Activated naive CD4-positive, alpha-beta T cell treated with anti-CD3 and anti-CD28 coated beads, Interleukin-2, amount 50 U/mL, for 72 hours (primary cell): ENCODE measurements around the gene DNAJB6. TPM values are rescaled to one million over a fixed set of nuclear protein-coding genes. Genes with fewer than 3 reads are reported as not detected.

ENCODE experiments used
- ATAC-seq, 2 donors: fragments of 150-1000 bp; cut with Tn5 transposase; 2 replicates each; pipeline ENCODE4 v1.10.0; 2021; ENCODE audit warnings: mild to moderate bottlenecking in 2 of 2, moderate library complexity in 2 of 2
- DNase-seq, 2 donors: peaks; one replicate each; pipeline ENCODE4 v3.0.0; 2021 to 2022; ENCODE audit warnings: low spot score in 2 of 2
- H3K27ac Mint-ChIP-seq, 2 donors: one replicate each; pipeline ENCODE4 v1.8.0; 2022; ENCODE audit warnings: mild to moderate bottlenecking in 2 of 2, mixed read lengths in 2 of 2
- H3K36me3 Mint-ChIP-seq, 2 donors: one replicate each; pipeline ENCODE4 v1.8.0; 2022; ENCODE audit warnings: mixed read lengths in 2 of 2
- H3K9me3 Mint-ChIP-seq, 2 donors: one replicate each; pipeline ENCODE4 v1.8.0; 2022; ENCODE audit warnings: mixed read lengths in 2 of 2
- total RNA-seq, 2 donors: library from RNA; stranded (reverse); gene quantifications; one replicate each; pipeline ENCODE4 v1.2.3, GENCODE V29; 2022

DNAJB6 gene
- total RNA-seq, 2 donors from 2014 or later, result 71.7 to 74.9 TPM

- peaks cover 8 to 21% of the 10 kb centered on the region in 2 donors for H3K36me3 Mint-ChIP-seq
- ATAC-seq (no peak), DNase-seq (no peak)
- peaks cover 0 to 4% of the 10 kb centered on the region in 2 donors for H3K9me3 Mint-ChIP-seq
- H3K27ac Mint-ChIP-seq, result no peak overlapping the region
Measured at GRCh38 chr7:157378390-157378789, 41.6 kb downstream of the DNAJB6 start.

- Mint-ChIP-seq H3K36me3 (peaks cover 5 to 10% of the 10 kb centered on the region in 2 donors), H3K27ac (peak overlapping the region in 1 of 2 donors; percentile 67)
- ATAC-seq, result no peak
Measured at GRCh38 chr7:157379493-157379892, 42.7 kb downstream of the DNAJB6 start.

DNA sequence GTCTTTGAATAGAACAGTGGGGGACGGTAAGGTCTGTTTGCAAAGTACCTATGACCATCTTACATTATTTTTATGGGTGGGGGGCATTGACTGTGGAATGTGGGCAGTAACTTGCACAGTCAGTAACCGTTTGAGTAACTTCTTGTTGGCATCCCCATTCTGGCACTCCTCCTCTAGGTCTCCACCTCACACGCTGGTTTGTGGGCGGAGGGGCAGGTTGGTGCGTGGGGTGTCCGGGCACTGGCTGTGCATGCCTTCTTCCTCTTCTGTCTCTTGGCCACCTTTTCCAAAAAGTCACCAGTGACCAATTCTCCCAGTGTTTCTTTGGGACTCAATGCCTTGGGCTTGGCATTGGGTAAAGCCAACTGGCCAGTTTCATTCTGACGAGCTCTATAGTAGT lies 43.6 kb downstream of the DNAJB6 start:
- ATAC-seq (no peak), DNase-seq (no peak)
- H3K27ac Mint-ChIP-seq, result peak overlapping the region in 1 of 2 donors; percentile 67
- H3K9me3 Mint-ChIP-seq, result no peaks in the 10 kb centered on the region
- H3K36me3 Mint-ChIP-seq, result peaks cover 0 to 4% of the 10 kb centered on the region in 2 donors

More at GRCh38 chr7:157379493-157379892, 42.7 kb downstream of the DNAJB6 start:
- H3K9me3 Mint-ChIP-seq, result no peaks in the 10 kb centered on the region
- no peak for DNase-seq

- Mint-ChIP-seq H3K27ac (no peak overlapping the region), H3K36me3 (peaks cover 4 to 16% of the 10 kb centered on the region in 2 donors), H3K9me3 (no peaks in the 10 kb centered on the region)
- no peak for ATAC-seq
- DNase-seq, result no peak
Measured at GRCh38 chr7:157383868-157384267, 47.1 kb downstream of the DNAJB6 start.

DNA sequence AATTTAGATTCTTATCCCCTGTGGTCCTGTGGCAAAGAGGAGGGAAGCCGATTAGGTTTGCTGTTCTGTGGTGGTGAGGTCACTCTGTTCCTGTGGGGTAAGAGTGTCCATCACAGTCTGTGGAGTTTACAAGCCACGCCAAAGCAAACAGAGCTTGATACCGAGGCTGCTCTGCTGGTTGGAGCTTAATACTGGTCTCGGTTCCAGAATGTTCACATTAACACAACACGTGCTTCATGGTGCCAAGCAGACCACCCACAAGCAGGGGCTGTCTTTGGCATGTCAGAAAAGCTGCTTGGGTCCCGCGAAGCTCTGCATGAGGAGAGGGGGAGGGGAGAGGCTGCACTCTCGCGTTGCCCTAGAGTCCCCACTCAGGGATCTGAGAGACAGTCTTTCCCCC lies 47.5 kb downstream of the DNAJB6 start:
- no peak overlapping the region for H3K27ac Mint-ChIP-seq
- H3K36me3 Mint-ChIP-seq, result peaks cover 4 to 20% of the 10 kb centered on the region in 2 donors
- no peaks in the 10 kb centered on the region for H3K9me3 Mint-ChIP-seq
- ATAC-seq, result no peak
- DNase-seq, result no peak

DNA sequence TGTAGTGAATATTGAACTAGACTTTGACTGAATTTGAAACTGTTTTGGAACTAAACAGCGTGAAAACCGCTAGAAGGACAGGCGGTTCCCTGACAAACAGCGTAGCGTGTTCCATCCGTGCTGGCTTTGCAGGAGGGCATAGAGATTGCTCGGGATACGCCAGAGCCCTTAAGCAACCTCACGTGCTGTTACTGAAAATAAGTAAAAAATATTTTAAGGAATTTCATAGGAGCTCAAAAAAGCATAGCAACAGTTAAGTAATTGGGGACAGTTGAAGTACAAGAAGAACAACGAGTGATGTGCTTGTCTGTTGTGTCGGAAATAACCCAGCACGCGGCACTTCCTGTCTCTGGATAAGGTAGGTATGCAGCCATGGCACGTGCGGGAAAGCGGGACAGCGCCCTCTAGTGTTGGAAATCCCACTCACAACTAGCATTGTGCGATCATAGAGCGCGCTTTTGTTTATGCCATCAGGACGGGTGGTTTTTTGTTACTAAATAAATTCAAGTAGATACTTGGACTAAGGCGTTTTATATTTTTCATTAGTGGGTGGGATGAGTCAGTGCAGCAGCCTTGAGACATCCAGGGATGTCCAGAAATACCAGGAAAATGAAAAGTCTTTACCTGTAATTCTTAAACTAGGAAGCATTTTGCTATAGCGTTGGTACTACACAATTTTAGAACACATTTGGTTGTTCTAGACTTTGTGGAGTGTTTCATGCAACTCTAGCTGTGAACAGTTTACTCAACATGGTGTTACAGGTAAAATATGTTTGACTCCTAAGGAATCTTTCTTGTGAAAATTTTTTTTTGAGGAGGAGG lies 50.4 kb downstream of the DNAJB6 start:
- DNase-seq (peak; percentile 71 to 87), ATAC-seq (peak; percentile 87 to 88)
- Mint-ChIP-seq H3K36me3 (peaks cover 11 to 24% of the 10 kb centered on the region in 2 donors), H3K9me3 (no peaks in the 10 kb centered on the region), H3K27ac (peak overlapping the region; percentile 61 to 81)

GRCh38 chr7:157388301-157388700 lies 51.5 kb downstream of the DNAJB6 start:
- H3K36me3 Mint-ChIP-seq, result peaks cover 11 to 24% of the 10 kb centered on the region in 2 donors
- H3K9me3 Mint-ChIP-seq, result no peaks in the 10 kb centered on the region
- ATAC-seq, result no peak
- no peak overlapping the region for H3K27ac Mint-ChIP-seq
- no peak for DNase-seq

DNA sequence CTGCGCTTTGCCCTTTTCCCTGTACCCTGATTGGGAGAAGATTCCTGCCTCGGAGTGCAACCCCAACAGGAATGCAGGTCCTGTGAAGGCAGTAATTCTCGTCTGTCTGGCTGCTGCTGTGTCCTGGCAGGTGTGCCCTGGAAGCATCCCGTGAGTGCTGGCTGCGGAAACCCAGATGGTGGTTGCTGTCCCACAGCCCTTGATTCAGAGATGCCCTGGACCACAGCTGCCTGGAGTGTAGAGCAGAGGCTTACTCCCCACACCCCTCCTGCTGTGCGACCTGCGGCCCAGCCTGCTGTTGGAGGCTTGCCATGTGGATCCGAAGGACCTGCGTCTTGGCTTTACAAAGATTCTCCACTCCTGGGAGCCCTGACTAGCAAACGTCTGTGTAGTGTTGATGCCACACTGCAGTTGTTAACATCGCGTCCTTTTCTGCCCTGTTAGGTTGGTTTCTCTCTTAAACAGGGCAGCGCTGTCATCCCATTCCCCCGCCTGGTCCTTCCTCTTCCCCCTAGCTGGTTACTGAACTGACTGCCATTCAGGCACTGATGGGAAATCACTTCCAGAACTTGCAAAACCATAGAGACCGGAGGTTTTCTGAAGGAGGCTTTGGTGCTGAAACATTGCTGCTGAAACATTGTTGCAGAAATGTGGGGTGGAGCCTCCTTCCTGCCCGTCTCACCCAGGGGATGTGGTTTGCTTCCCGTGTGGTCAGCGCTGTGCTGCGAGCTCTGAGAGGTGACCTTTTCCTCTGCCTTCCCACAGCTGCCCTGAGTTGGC lies 53.3 kb downstream of the DNAJB6 start:
- DNase-seq (no peak), ATAC-seq (peak in 1 of 2 donors; percentile 84)
- no peaks in the 10 kb centered on the region for H3K9me3 Mint-ChIP-seq
- no peak overlapping the region for H3K27ac Mint-ChIP-seq
- H3K36me3 Mint-ChIP-seq, result peaks cover 11 to 24% of the 10 kb centered on the region in 2 donors

- DNase-seq, result no peak
- Mint-ChIP-seq H3K36me3 (peaks cover 11 to 22% of the 10 kb centered on the region in 2 donors), H3K9me3 (no peaks in the 10 kb centered on the region), H3K27ac (no peak overlapping the region)
- no peak for ATAC-seq
Measured at GRCh38 chr7:157391036-157391710, 54.4 kb downstream of the DNAJB6 start.

DNA sequence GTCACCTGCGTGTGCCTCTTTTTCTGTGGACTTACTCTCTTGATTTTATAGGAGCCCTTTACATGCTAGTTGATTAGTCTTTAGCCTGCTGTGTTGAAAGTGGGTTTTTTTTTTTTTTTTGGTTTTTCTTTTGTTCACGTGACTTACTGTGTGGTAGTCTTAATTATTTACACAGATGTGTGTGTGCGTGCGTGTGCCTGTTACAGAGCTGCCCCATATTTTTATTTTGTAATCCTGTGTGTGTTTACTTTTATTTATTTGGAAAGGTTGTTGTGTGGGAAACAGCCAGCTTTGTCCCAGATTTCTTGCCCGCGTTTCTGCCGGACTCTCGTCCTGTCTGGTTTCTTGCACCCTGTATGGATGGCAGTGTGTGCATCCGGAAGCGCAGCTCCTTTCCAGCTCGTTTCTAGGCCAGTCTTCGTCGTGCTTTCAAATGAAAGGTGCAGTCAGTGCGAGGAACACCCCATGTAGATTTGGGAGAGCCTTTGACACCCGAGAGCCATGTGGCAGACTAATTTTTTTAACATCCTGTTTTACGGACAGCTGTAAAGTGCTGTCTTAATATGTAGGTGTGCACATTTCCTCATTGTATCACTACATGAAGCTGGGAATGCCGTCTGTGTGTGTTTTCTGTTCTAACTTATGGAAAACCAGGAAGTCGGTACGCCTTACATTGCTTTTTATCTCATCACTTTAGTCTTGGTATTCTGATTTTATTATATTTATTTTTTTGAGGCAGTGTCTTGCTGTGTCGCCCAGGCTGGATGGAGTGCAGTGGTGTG lies 55.6 kb downstream of the DNAJB6 start:
- H3K27ac Mint-ChIP-seq, result peak overlapping the region; percentile 49 to 55
- ATAC-seq (no peak), DNase-seq (no peak)
- no peaks in the 10 kb centered on the region for H3K9me3 Mint-ChIP-seq
- H3K36me3 Mint-ChIP-seq, result peaks cover 8 to 12% of the 10 kb centered on the region in 2 donors

DNA sequence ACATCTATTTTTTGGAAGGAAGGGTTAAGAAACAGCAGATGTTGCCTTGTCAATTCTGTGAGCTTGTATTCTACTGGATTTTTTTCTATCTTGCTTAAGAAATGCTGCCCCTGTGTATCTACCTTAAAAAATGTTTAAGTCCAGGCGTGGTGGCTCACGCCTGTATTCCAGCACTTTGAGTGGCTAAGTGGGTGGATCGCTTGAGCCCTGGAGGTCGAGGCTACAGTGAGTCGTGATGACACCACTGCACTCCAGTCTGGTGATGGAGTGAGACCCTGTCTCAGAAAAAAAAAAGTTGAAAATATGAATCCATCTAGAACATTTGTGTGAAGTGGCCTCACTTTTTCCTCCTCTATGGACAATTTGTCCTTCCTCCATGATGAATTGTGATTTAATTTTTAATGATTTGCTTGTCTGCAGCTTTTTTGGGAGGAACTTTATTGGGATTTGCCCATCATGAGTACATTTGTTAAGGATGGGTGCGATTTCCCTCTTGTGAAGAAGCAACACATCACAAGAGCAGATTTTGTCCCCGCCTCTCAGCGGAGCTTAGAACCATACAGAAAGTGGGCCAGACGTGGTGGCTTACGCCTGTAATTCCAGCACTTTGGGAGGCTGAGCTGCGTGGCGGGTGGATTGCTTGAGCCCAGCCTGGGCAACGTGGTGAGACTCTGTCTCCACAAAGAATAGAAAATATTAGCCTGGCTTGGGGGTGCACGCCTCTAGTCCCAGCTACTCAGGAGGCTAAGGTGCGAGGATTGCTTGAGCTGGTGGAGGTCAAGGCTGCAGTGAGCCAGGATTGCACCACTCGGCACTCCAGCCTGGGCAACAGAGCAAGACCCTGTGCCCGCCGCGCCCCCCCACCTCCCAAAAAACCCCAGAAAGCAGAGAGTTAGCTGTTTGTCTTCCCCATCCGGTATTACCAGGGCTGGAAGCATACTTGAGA lies 57.7 kb downstream of the DNAJB6 start:
- Mint-ChIP-seq H3K36me3 (peaks cover 2 to 7% of the 10 kb centered on the region in 2 donors), H3K9me3 (no peaks in the 10 kb centered on the region), H3K27ac (peak overlapping the region in 1 of 2 donors; percentile 61)
- ATAC-seq (no peak), DNase-seq (peak in 1 of 2 donors; percentile 7)

DNA sequence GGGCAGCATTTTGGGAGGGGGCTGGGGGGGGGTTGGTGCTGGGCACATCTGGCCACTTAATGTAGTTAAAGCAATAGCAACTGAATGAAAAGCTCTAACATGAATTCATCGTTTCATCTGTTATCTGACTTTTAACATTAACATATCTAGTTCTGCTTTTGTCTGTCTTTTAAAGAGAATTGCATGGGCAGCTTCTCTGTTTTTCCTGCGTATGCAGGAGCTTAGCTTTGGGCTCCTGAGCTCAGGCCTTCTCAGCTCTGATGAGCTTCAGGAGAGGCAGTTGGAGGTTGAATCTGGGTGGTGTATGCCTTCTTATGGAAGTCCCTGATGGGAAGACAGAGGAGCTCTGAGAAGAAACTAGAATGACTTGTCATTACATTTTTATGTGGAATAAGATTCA lies 58.4 kb downstream of the DNAJB6 start:
- Mint-ChIP-seq H3K9me3 (no peaks in the 10 kb centered on the region), H3K27ac (no peak overlapping the region), H3K36me3 (peaks cover 0 to 4% of the 10 kb centered on the region in 2 donors)
- ATAC-seq (no peak), DNase-seq (no peak)

GRCh38 chr7:157396316-157397035 lies 59.7 kb downstream of the DNAJB6 start:
- Mint-ChIP-seq H3K27ac (no peak overlapping the region), H3K9me3 (no peaks in the 10 kb centered on the region), H3K36me3 (no peaks in the 10 kb centered on the region)
- ATAC-seq, result peak in 1 of 2 donors; percentile 17
- peak in 1 of 2 donors; percentile 48 for DNase-seq

GRCh38 chr7:157397036-157397720 lies 60.4 kb downstream of the DNAJB6 start:
- H3K9me3 Mint-ChIP-seq, result no peaks in the 10 kb centered on the region
- ATAC-seq, result peak in 1 of 2 donors; percentile 25
- DNase-seq, result peak in 1 of 2 donors; percentile 48
- no peak overlapping the region for H3K27ac Mint-ChIP-seq
- no peaks in the 10 kb centered on the region for H3K36me3 Mint-ChIP-seq
